ENCODE results near the gene PRKAG2. TPM values are rescaled to one million over a fixed set of nuclear protein-coding genes. Genes with fewer than 3 reads are reported as not detected.

The PRKAG2 gene
- total and polyA plus RNA-seq, 2 of the 8 experiments (the other 6 are each of a cell fraction or from before 2014, with no cell fraction given), result 7.5 to 18.1 TPM

GRCh38 chr7:151716323-151716722 lies 160.6 kb downstream of the PRKAG2 start:
- H4K8ac ChIP-seq (ENCODE audit: extremely low read depth, insufficient read depth, low read length), result no peak overlapping the region
- no peaks in the 10 kb centered on the region for H3K79me1 ChIP-seq (ENCODE audit: low read depth, low read length)
- no peaks in the 10 kb centered on the region; a peak in 1 of 7 replicates for H3K4me1 ChIP-seq (replicated peaks in 1 of 4; ENCODE audit: control insufficient read depth in 3 of 4, insufficient read depth in 4 of 4, low read length in 3 of 4)
- no peak overlapping the region for H2BK5ac ChIP-seq (ENCODE audit: low read depth, low read length)
- no peak overlapping the region for H2BK20ac ChIP-seq (ENCODE audit: low read length)
- no peak overlapping the region for H3K18ac ChIP-seq (ENCODE audit: extremely low read depth, low read length)
- no peak overlapping the region for H3K27ac ChIP-seq (ENCODE audit: low read depth, low read length)
- no peaks in the 10 kb centered on the region for H3K79me2 ChIP-seq (ENCODE audit: control insufficient read depth in 1 of 2, insufficient read depth in 2 of 2, low read length in 2 of 2)
- no peak overlapping the region for H2AK5ac ChIP-seq (ENCODE audit: low read depth, low read length)
- no peak overlapping the region for H3K14ac ChIP-seq (ENCODE audit: insufficient read length)
- no peak overlapping the region for H2BK15ac ChIP-seq (ENCODE audit: low read length)
- H4K5ac ChIP-seq (ENCODE audit: insufficient read length, low read depth, low read length), result no peak overlapping the region
- H3K56ac ChIP-seq (replicated peaks; ENCODE audit: insufficient read length, low read depth, low read length), result no peak overlapping the region
- no peak overlapping the region for H2BK12ac ChIP-seq (ENCODE audit: low read depth, low read length)
- CTCF ChIA-PET (ENCODE audit: partially characterized antibody), result interaction anchor here (5.1 kb wide), 1 partner anchor 10 kb away, joined by 29 read pairs; no protein-coding TSS in a partner anchor
- no peak for DNase-seq (ENCODE audit: low read depth in 1 of 2, low spot score in 2 of 2)
- H2BK120ac ChIP-seq (replicated peaks; ENCODE audit: low read depth, low read length), result no peak overlapping the region
- no peak for FAIRE-seq
- no peaks in the 10 kb centered on the region for H3K9me3 ChIP-seq (ENCODE audit: insufficient read depth in 2 of 2, low read depth in 1 of 2, low read length in 1 of 2)
- H3K4ac ChIP-seq (replicated peaks; ENCODE audit: insufficient read length, low read depth, low read length), result no peak overlapping the region
- H4K91ac ChIP-seq (replicated peaks; ENCODE audit: insufficient read length, low read length), result no peak overlapping the region
- H4K20me1 ChIP-seq (replicated peaks in 1 of 2; ENCODE audit: control insufficient read depth in 1 of 2, insufficient read depth in 2 of 2, low read length in 2 of 2), result no peaks in the 10 kb centered on the region
- H3K4me2 ChIP-seq (ENCODE audit: insufficient read depth in 1 of 2, low read depth in 2 of 2, low read length in 2 of 2), result no peak overlapping the region
- H3K27me3 ChIP-seq (replicated peaks in 1 of 4; ENCODE audit: control insufficient read depth in 3 of 4, extremely low read depth in 1 of 4, insufficient read depth in 3 of 4, low read length in 3 of 4), result no peaks in the 10 kb centered on the region
- H3K4me3 ChIP-seq (ENCODE audit: extremely low read depth in 1 of 4, insufficient read depth in 2 of 4, low read depth in 3 of 4, low read length in 4 of 4), result no peak overlapping the region
- POLR2A ChIA-PET (ENCODE audit: partially characterized antibody), result interaction anchor here (1.3 kb wide), 1 partner anchor 10 kb away, joined by 4 read pairs; no protein-coding TSS in a partner anchor
- no peak overlapping the region for H3K9ac ChIP-seq (replicated peaks in 1 of 4; ENCODE audit: extremely low read depth in 1 of 4, low read depth in 3 of 4, low read length in 3 of 4)
- 81% methylated on average over 5 of the region's 5 CpGs; no CpG with 5 or more reads in 1 of the 2 experiments for WGBS, 2 experiments (ENCODE audit: extremely low coverage in 1 of 2, insufficient coverage in 1 of 2, insufficient read length in 1 of 2, insufficient replicate concordance in 2 of 2, low coverage in 1 of 2, low lambda C conversion rate in 2 of 2, missing lambda C conversion rate in 1 of 2)
- H3K23ac ChIP-seq (ENCODE audit: insufficient read length), result no peak overlapping the region
- no peaks in the 10 kb centered on the region for H3K36me3 ChIP-seq (ENCODE audit: control insufficient read depth in 2 of 4, insufficient read depth in 4 of 4, low read length in 3 of 4)
- H3K23me2 ChIP-seq (ENCODE audit: low read depth, low read length), result no peaks in the 10 kb centered on the region
- H2AFZ ChIP-seq (ENCODE audit: low read length), result no peak overlapping the region
- no peak for TF ChIP-seq KDM5A (IDR thresholded peaks at IDR 0.05; ENCODE audit: low read length)
- no peak for TF ChIP-seq BRCA1 (IDR thresholded peaks at IDR 0.05; ENCODE audit: low read depth, low read length)
- no peak for TF ChIP-seq CBX8 (IDR thresholded peaks at IDR 0.05; ENCODE audit: borderline replicate concordance, low read depth, low read length)
- TF ChIP-seq ASH2L (IDR thresholded peaks at IDR 0.05; ENCODE audit: low read length), result no peak
- no peak for TF ChIP-seq SAP30 (IDR thresholded peaks at IDR 0.05; ENCODE audit: insufficient read depth, insufficient replicate concordance, low read length)
- no peak for TF ChIP-seq NRF1 (IDR thresholded peaks at IDR 0.05; ENCODE audit: low read depth, low read length)
- TF ChIP-seq EP300 (IDR thresholded peaks at IDR 0.05; ENCODE audit: borderline replicate concordance in 1 of 2, low read depth in 2 of 2, low read length in 2 of 2), result no peak
- TF ChIP-seq RAD21 (IDR thresholded peaks at IDR 0.05 in 1 of 2, conservative IDR thresholded peaks at IDR 0.05 in 1 of 2; ENCODE audit: low read depth in 2 of 2, low read length in 2 of 2), result no peak
- TF ChIP-seq JUND (IDR thresholded peaks at IDR 0.05; ENCODE audit: low read length), result no peak
- TF ChIP-seq POU5F1 (IDR thresholded peaks at IDR 0.05; ENCODE audit: low read depth, low read length), result no peak
- no peak for TF ChIP-seq YY1 (IDR thresholded peaks at IDR 0.05; ENCODE audit: low read depth, low read length)
- TF ChIP-seq SRF (IDR thresholded peaks at IDR 0.05; ENCODE audit: low read depth, low read length), result no peak
- no peak for TF ChIP-seq SP2 (IDR thresholded peaks at IDR 0.05; ENCODE audit: low read length)
- no peak for TF ChIP-seq CEBPB (IDR thresholded peaks at IDR 0.05; ENCODE audit: low read depth, low read length)
- no peak for TF ChIP-seq BCL11A (IDR thresholded peaks at IDR 0.05; ENCODE audit: low read depth in 2 of 2, low read length in 2 of 2)

All from H1 (cell line).